HCT116 (cell line): ENCODE data around the gene CIZ1. TPM values are rescaled to one million over a fixed set of nuclear protein-coding genes. Genes with fewer than 3 reads are reported as not detected.

Experiments
- ATAC-seq: fragments of 200-7000 bp; cut with Tn5 transposase; 2 replicates; pipeline ENCODE4 v1.9.1; 2020; ENCODE audit warnings: mild to moderate bottlenecking, moderate library complexity
- BruUV-seq: library from RNA; stranded (reverse); fragments of 400-500 nt; replicated peaks from 2 replicates; lab custom pipeline; 2021; lab: Mats Ljungman, UMichigan
- CTCF ChIA-PET: fragments of 300-600 bp; sonication (Branson Sonifier 250); formaldehyde crosslinking; loops from one replicate; lab custom pipeline; 2021; ENCODE audit warnings: antibody characterized with exemption; lab: Charles Lee
- POLR2A ChIA-PET: fragments of 300-600, 350-600 bp; sonication (Branson Sonifier 250); formaldehyde crosslinking; loops from one replicate; lab custom pipeline; 2021; ENCODE audit warnings: antibody characterized with exemption; lab: Charles Lee
- RAD21 ChIA-PET, 2 experiments: fragments of 300-600 bp; sonication (Branson Sonifier 250); formaldehyde crosslinking; loops; one replicate each; lab custom pipeline; 2023; ENCODE audit warnings: low total read pairs in 2 of 2; ENCODE audit not compliant: uncharacterized antibody in 2 of 2, unreplicated experiment in 2 of 2, low non-redundant PET in 1 of 2; lab: Charles Lee
- DNase-seq: peaks from one replicate; pipeline ENCODE4 v3.0.0-alpha.2; 2010; ENCODE audit warnings: low read depth, low spot score
- H2AFZ ChIP-seq: fragments of 200-600 bp; shearing (Covaris generic), sonication (generic); 2 replicates; pipeline ENCODE4 v1.6.1; 2017; ENCODE audit warnings: low read depth, mixed run types, mixed read lengths, antibody characterized with exemption, low read length; ENCODE audit not compliant: poor library complexity, severe bottlenecking
- H3K27ac ChIP-seq: 2 replicates; pipeline ENCODE4 v1.5.1; 2012; ENCODE audit warnings: low read depth, low read length
- H3K27me3 ChIP-seq: fragments of 200-600 bp; sonication (generic); 2 replicates; pipeline ENCODE4 v1.6.1; 2016; ENCODE audit warnings: mixed run types, low read length, mixed read lengths; ENCODE audit not compliant: insufficient read depth
- H3K36me3 ChIP-seq, 2 experiments: fragments of 200-500 bp in 1 of 2; fragments of 200-600 bp in 1 of 2; sonication (Bioruptor generic) in 1 of 2; sonication (generic) in 1 of 2; 2 replicates each; pipeline versions ENCODE4 v1.5.1 to v1.6.1; 2014 to 2016; ENCODE audit warnings: low read length in 2 of 2, inconsistent platforms in 1 of 2, mixed read lengths in 1 of 2, mixed run types in 1 of 2; ENCODE audit not compliant: insufficient read depth in 2 of 2, control insufficient read depth in 1 of 2
- H3K4me1 ChIP-seq, 2 experiments: fragments of 200-600 bp in 1 of 2; sonication (generic) in 1 of 2; 2 replicates each; pipeline versions ENCODE4 v1.5.1 to v1.6.1; 2012 to 2017; ENCODE audit warnings: low read length in 2 of 2, inconsistent platforms in 1 of 2, mild to moderate bottlenecking in 1 of 2, mixed read lengths in 1 of 2, mixed run types in 1 of 2, moderate library complexity in 1 of 2; ENCODE audit not compliant: insufficient read depth in 2 of 2, control insufficient read depth in 1 of 2
- H3K4me2 ChIP-seq: fragments of 200-600 bp; sonication (generic); 2 replicates; pipeline ENCODE4 v1.6.1; 2017; ENCODE audit warnings: mixed run types, low read length, mixed read lengths
- H3K4me3 ChIP-seq, 2 experiments: fragments of 200-600 bp in 1 of 2; sonication (generic) in 1 of 2; replicated peaks in 1 of 2; 2 replicates each; pipeline ENCODE4 v1.5.1; 2011 to 2016; ENCODE audit warnings: low read length in 2 of 2, control low read depth in 1 of 2, low read depth in 1 of 2, mild to moderate bottlenecking in 1 of 2, mixed read lengths in 1 of 2, mixed run types in 1 of 2
- H3K79me2 ChIP-seq: fragments of 200-600 bp; sonication (generic); 2 replicates; pipeline ENCODE4 v1.6.1; 2017; ENCODE audit warnings: mild to moderate bottlenecking, mixed run types, low read length, moderate library complexity, mixed read lengths; ENCODE audit not compliant: insufficient read depth
- H3K9ac ChIP-seq: fragments of 200-600 bp; sonication (generic); 2 replicates; pipeline ENCODE4 v1.6.1; 2016; ENCODE audit warnings: low read length, mixed read lengths
- H3K9me2 ChIP-seq: fragments of 200-600 bp; sonication (generic), shearing (Covaris generic); 2 replicates; pipeline ENCODE4 v1.6.1; 2017; ENCODE audit warnings: mixed run types, mild to moderate bottlenecking, moderate library complexity; ENCODE audit not compliant: insufficient read depth
- H3K9me3 ChIP-seq, 2 experiments: fragments of 200-500 bp in 1 of 2; fragments of 200-600 bp in 1 of 2; sonication (Bioruptor generic) in 1 of 2; sonication (generic) in 1 of 2; 2 replicates each; pipeline ENCODE4 v1.6.1; 2014 to 2017; ENCODE audit warnings: low read length in 2 of 2, mixed read lengths in 2 of 2, inconsistent platforms in 1 of 2, low read depth in 1 of 2, mild to moderate bottlenecking in 1 of 2, mixed run types in 1 of 2, moderate library complexity in 1 of 2; ENCODE audit not compliant: control insufficient read depth in 1 of 2, insufficient read depth in 1 of 2
- H4K20me1 ChIP-seq: fragments of 200-600 bp; sonication (generic), shearing (Covaris generic); 2 replicates; pipeline ENCODE4 v1.6.1; 2017; ENCODE audit warnings: mixed run types, mild to moderate bottlenecking, moderate library complexity; ENCODE audit not compliant: insufficient read depth
- CBX3 ChIP-seq: IDR thresholded peaks from 2 replicates; pipeline ENCODE4 v1.6.1; 2012; ENCODE audit warnings: low read depth
- CEBPB ChIP-seq: IDR thresholded peaks from 2 replicates; pipeline ENCODE4 v1.6.1; 2012; ENCODE audit warnings: low read depth
- EGR1 ChIP-seq: IDR thresholded peaks from 2 replicates; pipeline ENCODE4 v1.6.1; 2012; ENCODE audit warnings: low read depth
- EZH2phosphoT487 ChIP-seq: fragments of 200-600 bp; IDR thresholded peaks from 2 replicates; pipeline ENCODE4 v1.6.1; 2018; ENCODE audit warnings: antibody characterized with exemption, borderline replicate concordance
- FOSL1 ChIP-seq: IDR thresholded peaks from 2 replicates; pipeline ENCODE4 v1.6.1; 2012; ENCODE audit warnings: low read depth
- JUND ChIP-seq: IDR thresholded peaks from 2 replicates; pipeline ENCODE4 v1.6.1; 2012
- MAX ChIP-seq: IDR thresholded peaks from 2 replicates; pipeline ENCODE4 v1.6.1; 2012
- POLR2A ChIP-seq: IDR thresholded peaks from 2 replicates; pipeline ENCODE4 v1.7.0; 2011; ENCODE audit warnings: borderline replicate concordance; ENCODE audit not compliant: insufficient read depth, insufficient read length; ENCODE audit errors: extremely low read depth
- POLR2AphosphoS5 ChIP-seq: IDR thresholded peaks from 2 replicates; pipeline ENCODE4 v1.6.1; 2011; ENCODE audit warnings: mild to moderate bottlenecking, low read depth, low read length, moderate library complexity
- RAD21 ChIP-seq: IDR thresholded peaks from 2 replicates; pipeline ENCODE4 v1.6.1; 2012; ENCODE audit warnings: low read depth, mild to moderate bottlenecking
- SP1 ChIP-seq: IDR thresholded peaks from 2 replicates; pipeline ENCODE4 v1.6.1; 2012; ENCODE audit warnings: low read depth
- SRF ChIP-seq: IDR thresholded peaks from 2 replicates; pipeline ENCODE4 v1.6.1; 2012; ENCODE audit warnings: low read depth
- TCF7L2 ChIP-seq: IDR thresholded peaks from 2 replicates; pipeline ENCODE4 v1.7.0; 2011; ENCODE audit warnings: borderline replicate concordance, inconsistent platforms; ENCODE audit not compliant: insufficient read depth, insufficient read length; ENCODE audit errors: extremely low read depth
- YY1 ChIP-seq: IDR thresholded peaks from 2 replicates; pipeline ENCODE4 v1.6.1; 2011; ENCODE audit warnings: low read length, low read depth, moderate library complexity, mild to moderate bottlenecking; ENCODE audit not compliant: insufficient replicate concordance; ENCODE audit errors: extremely low read depth
- ZFX ChIP-seq: fragments of 450-650 bp; IDR thresholded peaks from 2 replicates; pipeline ENCODE4 v1.6.1; 2017
- intact Hi-C: fragments of 100-400 bp; cut with micrococcal nuclease; formaldehyde crosslinking; loops from 2 replicates; pipeline ENCODE4 v1.10.0; 2022
- total RNA-seq: library from RNA; stranded (reverse); gene quantifications from one replicate; pipeline ENCODE4 v1.2.1, GENCODE V29; 2021; ENCODE audit not compliant: unreplicated experiment
- TF ChIP-seq, protein P1 (sequence below): IDR thresholded peaks from 2 replicates; pipeline ENCODE4 v1.6.1; 2011; ENCODE audit warnings: mild to moderate bottlenecking, low read length, moderate library complexity; ENCODE audit not compliant: insufficient replicate concordance; ENCODE audit errors: extremely low read depth
- TF ChIP-seq, protein P2 (sequence below): IDR thresholded peaks from 2 replicates; pipeline ENCODE4 v1.6.1; 2012; ENCODE audit warnings: low read depth

CIZ1 gene
- total RNA-seq, 1 experiment from 2014 or later = 144 TPM

DNA sequence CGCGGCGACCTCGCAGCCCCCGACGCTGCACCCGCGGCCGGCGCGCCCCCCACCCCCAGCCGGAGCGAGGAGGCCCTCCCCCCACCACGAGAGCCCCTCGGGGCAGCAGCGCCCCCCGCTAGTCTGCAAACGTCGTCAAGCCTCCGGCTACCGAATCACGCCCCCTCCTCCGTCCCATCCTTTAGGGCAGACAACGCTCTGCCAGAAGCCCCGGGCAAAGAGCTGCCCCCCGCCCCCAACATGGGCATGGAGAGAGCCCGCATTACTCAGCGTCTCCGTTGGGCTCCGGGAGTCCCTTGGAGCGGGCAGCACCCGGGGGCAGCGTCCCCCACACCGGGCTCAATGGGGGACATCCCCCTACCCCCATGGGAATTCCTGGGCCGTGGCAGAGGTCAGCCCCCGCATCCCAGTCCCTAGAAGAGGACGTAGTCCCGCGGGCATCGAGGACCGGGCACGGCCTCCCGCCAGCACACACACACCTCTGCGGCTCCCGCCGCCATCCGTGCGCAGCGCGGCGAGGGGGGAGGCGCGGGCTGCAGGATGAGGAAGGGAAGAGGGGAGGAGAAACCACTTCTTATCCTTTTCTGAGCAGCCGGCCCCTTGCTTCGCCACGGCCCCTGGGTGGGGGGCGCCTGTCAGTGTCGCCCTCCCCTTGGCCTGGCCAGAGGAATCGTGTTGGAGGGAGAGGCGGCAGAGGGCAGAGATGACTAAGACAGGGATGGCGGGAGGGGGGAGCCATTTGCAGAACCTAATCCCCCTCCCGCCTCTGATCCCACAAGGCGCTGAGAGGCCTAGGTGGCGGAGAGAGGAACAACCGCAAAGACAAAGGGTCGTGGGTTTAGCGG, 12.6 kb upstream of the CIZ1 start:
- peak overlapping the region; percentile 54 to 66 for H3K4me3 ChIP-seq
- no peaks in the 10 kb centered on the region for H3K79me2 ChIP-seq
- H3K9me2 ChIP-seq = no peaks in the 10 kb centered on the region
- peak overlapping the region; percentile 67 for H3K9ac ChIP-seq
- BruUV-seq = no TSS peak
- ATAC-seq (peak; percentile 15; the same call in 1 of the 2 replicates), DNase-seq (no peak)
- ChIA-PET POLR2A (no interaction called here), CTCF (interaction anchor here (1.0 to 1.1 kb wide), 2 partner anchors 11 to 46 kb away, joined by 3 to 4 read pairs; no protein-coding TSS in a partner anchor), RAD21 (no interaction called here)
- H3K4me1 ChIP-seq = peaks cover 4 to 19% of the 10 kb centered on the region in 2 experiments; a peak in 2 of 4 replicates
- no peaks in the 10 kb centered on the region for H3K9me3 ChIP-seq
- peak overlapping the region; percentile 85 for H3K4me2 ChIP-seq
- H3K27me3 ChIP-seq = no peaks in the 10 kb centered on the region
- H3K36me3 ChIP-seq = no peaks in the 10 kb centered on the region
- TF ChIP-seq EGR1 (no peak), ZFX (no peak), FOSL1 (no peak), YY1 (no peak), RAD21 (no peak), EZH2phosphoT487 (no peak), CBX3 (no peak), POLR2A (no peak), POLR2AphosphoS5 (no peak), JUND (no peak), MAX (no peak), SRF (no peak), TCF7L2 (no peak), SP1 (no peak), CEBPB (no peak)
- TF ChIP-seq, protein P1, sequence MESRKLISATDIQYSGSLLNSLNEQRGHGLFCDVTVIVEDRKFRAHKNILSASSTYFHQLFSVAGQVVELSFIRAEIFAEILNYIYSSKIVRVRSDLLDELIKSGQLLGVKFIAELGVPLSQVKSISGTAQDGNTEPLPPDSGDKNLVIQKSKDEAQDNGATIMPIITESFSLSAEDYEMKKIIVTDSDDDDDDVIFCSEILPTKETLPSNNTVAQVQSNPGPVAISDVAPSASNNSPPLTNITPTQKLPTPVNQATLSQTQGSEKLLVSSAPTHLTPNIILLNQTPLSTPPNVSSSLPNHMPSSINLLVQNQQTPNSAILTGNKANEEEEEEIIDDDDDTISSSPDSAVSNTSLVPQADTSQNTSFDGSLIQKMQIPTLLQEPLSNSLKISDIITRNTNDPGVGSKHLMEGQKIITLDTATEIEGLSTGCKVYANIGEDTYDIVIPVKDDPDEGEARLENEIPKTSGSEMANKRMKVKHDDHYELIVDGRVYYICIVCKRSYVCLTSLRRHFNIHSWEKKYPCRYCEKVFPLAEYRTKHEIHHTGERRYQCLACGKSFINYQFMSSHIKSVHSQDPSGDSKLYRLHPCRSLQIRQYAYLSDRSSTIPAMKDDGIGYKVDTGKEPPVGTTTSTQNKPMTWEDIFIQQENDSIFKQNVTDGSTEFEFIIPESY = no peak
- TF ChIP-seq, protein P2, sequence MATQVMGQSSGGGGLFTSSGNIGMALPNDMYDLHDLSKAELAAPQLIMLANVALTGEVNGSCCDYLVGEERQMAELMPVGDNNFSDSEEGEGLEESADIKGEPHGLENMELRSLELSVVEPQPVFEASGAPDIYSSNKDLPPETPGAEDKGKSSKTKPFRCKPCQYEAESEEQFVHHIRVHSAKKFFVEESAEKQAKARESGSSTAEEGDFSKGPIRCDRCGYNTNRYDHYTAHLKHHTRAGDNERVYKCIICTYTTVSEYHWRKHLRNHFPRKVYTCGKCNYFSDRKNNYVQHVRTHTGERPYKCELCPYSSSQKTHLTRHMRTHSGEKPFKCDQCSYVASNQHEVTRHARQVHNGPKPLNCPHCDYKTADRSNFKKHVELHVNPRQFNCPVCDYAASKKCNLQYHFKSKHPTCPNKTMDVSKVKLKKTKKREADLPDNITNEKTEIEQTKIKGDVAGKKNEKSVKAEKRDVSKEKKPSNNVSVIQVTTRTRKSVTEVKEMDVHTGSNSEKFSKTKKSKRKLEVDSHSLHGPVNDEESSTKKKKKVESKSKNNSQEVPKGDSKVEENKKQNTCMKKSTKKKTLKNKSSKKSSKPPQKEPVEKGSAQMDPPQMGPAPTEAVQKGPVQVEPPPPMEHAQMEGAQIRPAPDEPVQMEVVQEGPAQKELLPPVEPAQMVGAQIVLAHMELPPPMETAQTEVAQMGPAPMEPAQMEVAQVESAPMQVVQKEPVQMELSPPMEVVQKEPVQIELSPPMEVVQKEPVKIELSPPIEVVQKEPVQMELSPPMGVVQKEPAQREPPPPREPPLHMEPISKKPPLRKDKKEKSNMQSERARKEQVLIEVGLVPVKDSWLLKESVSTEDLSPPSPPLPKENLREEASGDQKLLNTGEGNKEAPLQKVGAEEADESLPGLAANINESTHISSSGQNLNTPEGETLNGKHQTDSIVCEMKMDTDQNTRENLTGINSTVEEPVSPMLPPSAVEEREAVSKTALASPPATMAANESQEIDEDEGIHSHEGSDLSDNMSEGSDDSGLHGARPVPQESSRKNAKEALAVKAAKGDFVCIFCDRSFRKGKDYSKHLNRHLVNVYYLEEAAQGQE = no peak
- H3K27ac ChIP-seq = no peak overlapping the region; the same call in 1 of the 2 replicates
- no peak overlapping the region for H2AFZ ChIP-seq
- intact Hi-C loops = no loop called here
- no peaks in the 10 kb centered on the region for H4K20me1 ChIP-seq
